ENCODE data around the gene CCM2L. TPM values are rescaled to one million over a fixed set of nuclear protein-coding genes. Genes with fewer than 3 reads are reported as not detected.

Gene CCM2L
- total and polyA plus RNA-seq, 9 donors = 1.4 to 9.9 (median 3.4) TPM

DNA sequence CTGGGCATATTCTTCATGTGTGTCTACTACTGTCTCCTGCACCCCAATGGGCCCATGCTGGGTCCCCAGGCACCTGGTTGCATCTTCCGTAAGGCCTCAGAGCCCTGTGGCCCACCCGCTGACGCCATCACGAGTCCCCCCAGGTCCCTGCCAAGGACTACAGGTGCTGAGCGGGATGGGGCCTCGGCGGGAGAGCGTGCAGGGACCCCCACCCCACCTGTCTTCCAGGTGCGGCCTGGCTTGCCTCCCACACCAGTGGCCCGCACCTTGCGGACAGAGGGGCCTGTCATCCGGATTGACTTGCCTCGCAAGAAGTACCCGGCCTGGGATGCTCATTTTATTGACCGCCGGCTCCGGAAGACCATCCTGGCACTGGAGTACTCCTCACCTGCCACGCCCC lies 13.2 kb upstream of the CCM2L start:
- TF ChIP-seq, protein P1, sequence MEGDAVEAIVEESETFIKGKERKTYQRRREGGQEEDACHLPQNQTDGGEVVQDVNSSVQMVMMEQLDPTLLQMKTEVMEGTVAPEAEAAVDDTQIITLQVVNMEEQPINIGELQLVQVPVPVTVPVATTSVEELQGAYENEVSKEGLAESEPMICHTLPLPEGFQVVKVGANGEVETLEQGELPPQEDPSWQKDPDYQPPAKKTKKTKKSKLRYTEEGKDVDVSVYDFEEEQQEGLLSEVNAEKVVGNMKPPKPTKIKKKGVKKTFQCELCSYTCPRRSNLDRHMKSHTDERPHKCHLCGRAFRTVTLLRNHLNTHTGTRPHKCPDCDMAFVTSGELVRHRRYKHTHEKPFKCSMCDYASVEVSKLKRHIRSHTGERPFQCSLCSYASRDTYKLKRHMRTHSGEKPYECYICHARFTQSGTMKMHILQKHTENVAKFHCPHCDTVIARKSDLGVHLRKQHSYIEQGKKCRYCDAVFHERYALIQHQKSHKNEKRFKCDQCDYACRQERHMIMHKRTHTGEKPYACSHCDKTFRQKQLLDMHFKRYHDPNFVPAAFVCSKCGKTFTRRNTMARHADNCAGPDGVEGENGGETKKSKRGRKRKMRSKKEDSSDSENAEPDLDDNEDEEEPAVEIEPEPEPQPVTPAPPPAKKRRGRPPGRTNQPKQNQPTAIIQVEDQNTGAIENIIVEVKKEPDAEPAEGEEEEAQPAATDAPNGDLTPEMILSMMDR (IDR thresholded peaks at IDR 0.05) = no peak
- TF ChIP-seq POLR2A (IDR thresholded peaks at IDR 0.05) (no peak), EP300 (IDR thresholded peaks at IDR 0.05) (no peak)
- no peaks in the 10 kb centered on the region for H3K36me3 ChIP-seq
- no peaks in the 10 kb centered on the region for H3K9me3 ChIP-seq
- no peak overlapping the region for H3K4me3 ChIP-seq
- H3K27ac ChIP-seq = no peak overlapping the region
- H3K27me3 ChIP-seq = no peaks in the 10 kb centered on the region
- 94 to 96% (median 94%) methylated on average over 16 to 18 of the region's 18 CpGs for WGBS, 3 donors
- intact Hi-C loops (cut with DNase I) = no loop called here
- no peaks in the 10 kb centered on the region for H3K4me1 ChIP-seq (ENCODE audit: insufficient read depth)
- DNase-seq = no peak

DNA sequence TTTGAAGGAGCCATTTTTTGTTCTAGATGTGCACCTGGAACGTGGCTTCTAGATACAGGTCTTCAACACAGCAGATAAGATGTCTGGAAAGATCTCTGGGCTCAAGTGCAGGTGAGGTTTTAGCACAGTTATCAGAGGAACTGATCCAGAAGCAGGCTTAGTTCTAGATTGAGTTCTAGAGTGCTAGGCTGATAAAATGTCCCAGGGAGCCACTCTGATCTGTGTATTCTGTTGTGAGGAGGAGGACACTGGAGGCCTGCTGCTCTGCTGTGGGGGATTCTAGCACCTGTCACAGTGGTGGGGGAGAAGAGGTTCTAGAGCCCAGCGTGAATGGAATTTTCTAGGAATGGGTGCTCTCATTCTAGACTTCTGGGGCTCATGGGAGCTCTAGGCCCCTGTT lies 12.0 kb upstream of the CCM2L start:
- Histone ChIP-seq H3K27me3 (no peaks in the 10 kb centered on the region), H3K4me3 (no peak overlapping the region), H3K9me3 (no peaks in the 10 kb centered on the region), H3K27ac (no peak overlapping the region), H3K36me3 (no peaks in the 10 kb centered on the region), H3K4me1 (ENCODE audit: insufficient read depth) (no peaks in the 10 kb centered on the region)
- no peak for DNase-seq
- intact Hi-C loops (cut with DNase I) = no loop called here
- WGBS, 3 donors = 52 to 76% (median 75%) methylated on average over 2 of the region's 2 CpGs
- TF ChIP-seq, protein P1 (IDR thresholded peaks at IDR 0.05) = no peak
- TF ChIP-seq POLR2A (IDR thresholded peaks at IDR 0.05) = no peak
- TF ChIP-seq EP300 (IDR thresholded peaks at IDR 0.05) = no peak

DNA sequence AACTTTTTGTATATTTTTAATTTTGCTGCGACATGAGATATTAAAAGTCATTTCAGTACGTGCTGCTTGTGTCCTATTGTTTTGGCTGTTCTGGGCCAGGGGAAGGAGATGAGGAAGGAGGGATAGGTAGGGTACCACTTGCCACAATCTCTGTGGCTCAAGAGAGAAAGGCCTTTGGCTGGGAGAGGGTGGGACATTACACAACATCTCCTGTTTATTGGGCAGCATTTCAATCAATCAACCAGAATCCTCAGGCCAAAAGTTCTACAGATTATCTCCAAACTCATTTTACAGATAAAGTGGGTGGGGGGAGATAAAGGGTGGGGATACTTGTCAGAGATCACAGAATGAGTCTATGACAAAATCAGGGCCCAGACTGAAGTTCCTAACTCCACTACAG lies 6.9 kb upstream of the CCM2L start:
- TF ChIP-seq EP300 (IDR thresholded peaks at IDR 0.05) (no peak), POLR2A (IDR thresholded peaks at IDR 0.05) (no peak)
- TF ChIP-seq, protein P1 (IDR thresholded peaks at IDR 0.05) = no peak
- Histone ChIP-seq H3K4me1 (ENCODE audit: insufficient read depth) (no peaks in the 10 kb centered on the region), H3K9me3 (no peaks in the 10 kb centered on the region), H3K27ac (no peak overlapping the region), H3K36me3 (no peaks in the 10 kb centered on the region), H3K27me3 (no peaks in the 10 kb centered on the region), H3K4me3 (no peak overlapping the region)
- DNase-seq = no peak
- intact Hi-C loops (cut with DNase I) = no loop called here
- WGBS, 3 donors = 64 to 77% (median 64%) methylated on average over 2 of the region's 2 CpGs

DNA sequence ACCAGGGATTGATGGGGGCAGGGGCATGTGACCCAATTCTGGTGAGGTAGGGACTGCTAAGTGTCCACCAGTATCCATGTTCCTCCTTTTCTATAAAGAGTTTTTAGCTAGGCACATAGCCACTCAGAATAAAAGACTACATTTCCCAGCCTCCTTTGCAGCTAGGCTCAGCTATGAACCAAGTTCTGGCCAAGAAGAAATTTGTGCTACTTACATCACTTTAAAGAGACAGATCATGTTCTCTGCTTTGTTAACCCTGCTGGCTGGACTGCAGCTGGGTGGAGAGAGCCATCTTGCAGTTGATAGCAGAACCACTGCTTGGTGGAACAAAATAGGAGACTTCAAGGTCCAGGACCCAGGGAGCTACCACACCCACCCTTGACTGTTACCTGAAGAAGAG lies 5.3 kb upstream of the CCM2L start:
- Histone ChIP-seq H3K27me3 (no peaks in the 10 kb centered on the region), H3K36me3 (no peaks in the 10 kb centered on the region), H3K9me3 (no peaks in the 10 kb centered on the region), H3K4me3 (no peak overlapping the region), H3K4me1 (ENCODE audit: insufficient read depth) (no peaks in the 10 kb centered on the region), H3K27ac (no peak overlapping the region)
- TF ChIP-seq POLR2A (IDR thresholded peaks at IDR 0.05) (no peak), EP300 (IDR thresholded peaks at IDR 0.05) (no peak)
- TF ChIP-seq, protein P1 (IDR thresholded peaks at IDR 0.05) = no peak
- no peak for DNase-seq
- intact Hi-C loops (cut with DNase I) = no loop called here

DNA sequence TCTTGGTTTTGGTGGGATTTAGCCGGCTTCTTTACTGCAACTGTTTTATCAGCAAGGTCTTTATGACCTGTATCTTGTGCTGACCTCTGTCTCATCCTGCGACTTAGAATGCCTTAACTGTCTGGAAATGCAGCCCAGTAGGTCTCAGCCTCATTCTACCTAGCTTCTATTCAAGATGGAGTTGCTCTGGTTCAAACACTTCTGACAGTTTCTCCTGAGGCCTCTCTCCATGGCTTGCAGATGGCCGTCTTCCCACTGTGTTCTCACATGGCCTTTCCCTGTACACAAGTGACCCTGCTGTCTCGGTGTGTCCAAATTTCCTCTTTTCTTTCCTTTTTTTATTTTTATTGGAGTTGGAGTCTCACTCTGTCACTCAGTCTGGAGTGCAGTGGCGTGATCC lies 4.2 kb upstream of the CCM2L start:
- H3K4me3 ChIP-seq = no peak overlapping the region
- no peaks in the 10 kb centered on the region for H3K36me3 ChIP-seq
- no peaks in the 10 kb centered on the region for H3K9me3 ChIP-seq
- DNase-seq = no peak
- H3K27ac ChIP-seq = no peak overlapping the region
- no peaks in the 10 kb centered on the region for H3K4me1 ChIP-seq (ENCODE audit: insufficient read depth)
- no peak for TF ChIP-seq EP300 (IDR thresholded peaks at IDR 0.05)
- H3K27me3 ChIP-seq = no peaks in the 10 kb centered on the region
- WGBS, 3 donors = 72 to 79% (median 77%) methylated on average over 5 of the region's 5 CpGs
- intact Hi-C loops (cut with DNase I) = no loop called here
